ENCODE measurements around the gene NSMCE4A.
A peak's percentile ranks its signal among the peaks of the same experiment; 100 is the strongest.
"Not testable (repeated sequence)": the region's sequence is repeated elsewhere in the genome, so short reads cannot be mapped to it uniquely, and the experiment has no call there.

NSMCE4A gene

GRCh38 chr10:121935702-121936101 lies 39.3 kb downstream of the NSMCE4A start:
- DNase-seq, result no peak

DNA sequence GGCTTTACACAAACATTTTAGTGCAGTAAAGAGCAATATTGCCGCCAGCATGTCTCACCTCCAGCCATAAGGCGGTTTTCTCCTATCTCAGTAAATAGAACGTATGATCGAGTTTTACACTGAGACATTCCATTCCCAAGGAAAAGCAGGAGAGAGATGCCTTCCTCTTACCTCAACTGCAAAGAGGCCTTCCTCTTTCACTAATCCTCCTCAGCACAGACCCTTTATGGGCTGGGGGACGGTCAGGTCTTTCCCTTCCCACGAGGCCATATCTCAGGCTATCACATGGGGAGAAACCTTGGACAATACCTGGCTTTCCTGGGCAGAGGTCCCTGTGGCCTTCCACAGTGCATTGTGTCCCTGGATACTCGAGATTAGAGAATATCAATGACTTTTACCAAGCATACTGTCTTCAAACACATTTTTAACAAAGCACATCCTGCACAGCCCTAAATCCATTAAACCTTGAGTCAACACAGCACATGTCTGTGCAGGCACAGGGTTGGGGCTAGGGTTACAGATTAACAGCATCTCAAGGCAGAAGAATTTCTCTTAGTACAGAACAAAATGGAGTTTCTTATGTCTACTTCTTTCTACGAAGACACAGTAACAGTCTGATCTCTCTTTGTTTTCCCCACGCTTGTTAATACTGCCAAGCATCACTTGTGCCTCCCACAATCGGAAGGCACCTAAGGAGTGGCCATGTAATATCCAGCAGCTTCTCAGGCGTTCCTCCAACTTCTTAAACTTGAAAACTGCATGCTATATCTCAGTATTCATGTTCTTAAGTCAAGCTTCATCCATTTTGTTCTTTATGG lies 44.5 kb downstream of the NSMCE4A start:
- DNase-seq, result not testable (repeated sequence)

DNA sequence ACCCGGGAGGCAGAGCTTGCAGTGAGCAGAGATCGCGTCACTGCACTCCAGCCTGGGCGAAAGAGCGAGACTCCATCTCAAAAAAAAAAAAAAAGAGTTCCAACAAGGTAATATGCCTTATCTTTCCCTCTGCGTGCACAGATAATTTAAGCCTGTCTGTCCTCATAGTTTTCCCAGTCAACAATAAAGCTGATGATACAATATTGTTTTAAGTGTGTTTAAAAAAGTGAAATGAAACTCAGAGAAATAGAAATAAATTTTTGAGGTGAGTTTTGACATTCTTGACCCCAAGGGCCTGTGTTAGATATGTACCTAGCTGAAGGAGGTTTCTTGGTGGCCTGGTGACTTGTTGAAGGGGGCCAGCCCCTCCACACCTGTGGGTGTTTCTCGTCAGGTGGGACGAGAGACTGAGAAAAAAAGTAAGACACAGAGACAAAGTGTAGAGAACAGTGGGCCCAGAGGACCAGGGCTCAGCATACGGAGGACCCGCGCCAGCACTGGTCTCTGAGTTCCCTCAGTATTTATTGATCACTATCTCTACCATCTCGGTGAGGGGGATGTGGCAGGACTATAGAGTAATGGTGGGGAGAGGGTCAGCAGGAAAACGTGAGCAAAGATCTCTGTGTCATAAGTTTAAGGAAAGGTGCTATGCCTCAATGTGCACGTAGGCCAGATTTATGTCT lies 45.3 kb downstream of the NSMCE4A start:
- DNase-seq, result not testable (repeated sequence)

GRCh38 chr10:121928528-121928884 lies 46.5 kb downstream of the NSMCE4A start:
- DNase-seq, result no peak

GRCh38 chr10:121927841-121928527 lies 47.0 kb downstream of the NSMCE4A start, which contains the start of gene ATE1:
Gene ATE1 (minus strand): TSS chr10:121928031. CDS start chr10:121927949, 82 bp downstream.
- DNase-seq, result peak; percentile 86

- peak; percentile 45 for DNase-seq
Observed at GRCh38 chr10:121927318-121927840, 47.6 kb downstream of the NSMCE4A start.

- no peak for DNase-seq
Observed at GRCh38 chr10:121926671-121927317, 48.2 kb downstream of the NSMCE4A start.

GRCh38 chr10:121926157-121926556 lies 48.9 kb downstream of the NSMCE4A start:
- DNase-seq, result no peak

- no peak for DNase-seq
Observed at GRCh38 chr10:121921238-121921931, 53.6 kb downstream of the NSMCE4A start.

DNA sequence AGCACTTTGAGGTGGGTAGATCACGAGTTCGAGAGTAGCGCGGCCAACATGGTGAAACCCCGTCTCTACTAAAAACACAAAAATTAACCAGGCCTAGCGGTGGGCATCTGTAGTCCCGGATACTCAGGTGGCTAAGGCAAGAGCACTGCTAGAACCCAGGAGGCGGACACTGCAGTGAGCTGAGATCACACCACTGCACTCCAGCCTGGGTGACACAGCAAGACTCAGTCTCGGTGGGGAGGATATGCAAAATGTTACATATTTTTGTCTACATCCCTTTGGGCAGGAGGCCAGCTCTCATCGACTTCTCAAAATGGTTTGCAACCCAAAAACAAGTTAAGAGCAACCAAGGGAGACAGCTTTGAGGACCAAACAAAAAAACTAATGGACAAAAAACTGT lies 55.4 kb downstream of the NSMCE4A start:
- DNase-seq, result no peak

GRCh38 chr10:121918800-121919199 lies 56.2 kb downstream of the NSMCE4A start:
- DNase-seq, result not testable (repeated sequence)

DNA sequence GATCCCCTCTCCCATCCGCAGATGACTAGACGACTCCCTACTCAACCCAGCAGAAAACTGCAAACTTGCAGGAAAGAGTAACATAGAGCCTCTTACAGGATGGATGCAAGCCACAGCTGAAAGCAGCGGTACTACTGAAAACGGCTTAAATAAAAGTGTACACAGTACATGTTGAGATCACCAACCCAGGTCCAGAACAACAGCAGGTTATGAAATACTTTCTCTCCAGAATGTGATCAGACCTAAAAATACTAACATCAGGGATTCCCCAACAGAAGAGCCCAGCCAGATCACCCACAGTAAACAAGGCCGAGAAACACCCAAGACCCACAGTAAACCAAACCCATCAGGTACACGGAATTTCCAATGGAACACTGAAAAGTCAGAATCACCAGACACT lies 60.4 kb downstream of the NSMCE4A start:
- DNase-seq, result no peak

DNA sequence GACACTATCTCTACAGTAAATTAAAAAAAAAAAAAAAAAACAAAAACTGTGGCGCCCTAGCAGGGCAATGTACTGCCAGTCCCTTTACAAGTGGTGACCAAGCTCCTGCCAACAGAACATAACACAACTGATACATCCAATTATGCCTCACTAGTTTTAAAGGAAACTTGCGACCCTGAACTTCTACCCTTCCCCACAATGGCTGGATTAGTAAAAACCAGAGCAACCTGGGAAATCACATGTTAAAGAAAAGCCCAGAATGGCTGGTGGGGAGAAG lies 63.7 kb downstream of the NSMCE4A start:
- no peak for DNase-seq

DNA sequence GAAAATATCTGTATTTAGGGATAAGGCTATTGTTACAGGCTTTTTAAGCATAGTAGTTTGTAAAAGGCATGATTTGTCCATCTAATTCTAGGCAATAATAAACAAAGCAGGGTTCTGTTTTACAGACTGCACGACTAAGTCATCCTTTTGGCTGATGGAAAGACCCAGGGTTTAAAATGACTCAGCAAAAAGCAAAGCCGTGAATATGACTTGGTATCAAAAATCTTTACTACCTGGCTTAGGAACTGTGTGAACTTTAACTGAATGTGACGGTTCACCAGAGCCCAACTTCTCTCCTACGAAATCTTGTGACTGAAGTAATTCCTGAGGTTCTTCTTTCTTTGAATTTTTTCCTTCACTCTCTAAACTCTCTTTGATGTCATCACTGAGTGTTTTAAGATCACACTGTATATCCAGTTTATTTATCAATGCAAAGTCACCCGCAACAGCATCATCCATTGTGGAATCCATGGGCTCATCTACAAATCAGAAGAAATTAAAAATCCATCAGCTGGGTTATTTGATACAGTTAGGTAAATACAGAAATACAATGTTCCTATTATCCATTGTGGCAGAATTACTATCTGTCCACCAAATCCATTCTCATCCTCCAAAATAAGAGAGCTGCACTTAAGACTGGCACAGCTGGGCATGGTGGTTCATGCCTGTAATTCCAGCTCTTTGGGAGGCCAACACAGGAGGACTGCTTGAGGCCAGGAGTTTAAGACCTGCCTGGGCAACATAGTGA lies 64.2 kb downstream of the NSMCE4A start:
- DNase-seq, result no peak
